ENCODE data around the gene ITGB3BP. TPM values are rescaled to one million over a fixed set of nuclear protein-coding genes. Genes with fewer than 3 reads are reported as not detected.

ITGB3BP gene
- total and polyA plus RNA-seq, 2 of the 13 experiments (the other 11 are each of a cell fraction or from before 2014, with no cell fraction given) = 19.0 to 46.5 TPM

DNA sequence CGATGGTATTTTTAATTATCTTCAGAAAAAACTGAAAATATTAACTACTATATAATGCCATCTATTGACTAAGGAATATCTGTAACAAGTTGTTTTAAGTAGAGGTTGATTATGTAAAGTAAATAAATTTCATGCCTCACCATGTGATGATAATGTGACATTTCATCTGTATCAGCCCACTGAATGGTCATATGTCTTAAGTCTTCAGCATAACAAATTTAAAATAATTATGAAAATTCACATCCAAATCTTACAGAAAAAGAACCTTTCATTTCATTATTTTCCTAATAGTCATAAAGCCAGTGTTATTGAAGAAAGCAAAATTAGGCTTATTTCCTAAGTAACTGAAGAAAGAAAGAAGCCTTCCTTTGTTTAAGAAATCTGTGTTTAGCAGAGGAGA is 72.6 kb downstream of the ITGB3BP start (continued):
- TF ChIP-seq, protein P1, sequence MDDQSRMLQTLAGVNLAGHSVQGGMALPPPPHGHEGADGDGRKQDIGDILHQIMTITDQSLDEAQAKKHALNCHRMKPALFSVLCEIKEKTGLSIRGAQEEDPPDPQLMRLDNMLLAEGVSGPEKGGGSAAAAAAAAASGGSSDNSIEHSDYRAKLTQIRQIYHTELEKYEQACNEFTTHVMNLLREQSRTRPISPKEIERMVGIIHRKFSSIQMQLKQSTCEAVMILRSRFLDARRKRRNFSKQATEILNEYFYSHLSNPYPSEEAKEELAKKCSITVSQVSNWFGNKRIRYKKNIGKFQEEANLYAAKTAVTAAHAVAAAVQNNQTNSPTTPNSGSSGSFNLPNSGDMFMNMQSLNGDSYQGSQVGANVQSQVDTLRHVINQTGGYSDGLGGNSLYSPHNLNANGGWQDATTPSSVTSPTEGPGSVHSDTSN (CRISPR knock-in tag; IDR thresholded peaks at IDR 0.05; ENCODE audit: borderline replicate concordance) = no peak

DNA sequence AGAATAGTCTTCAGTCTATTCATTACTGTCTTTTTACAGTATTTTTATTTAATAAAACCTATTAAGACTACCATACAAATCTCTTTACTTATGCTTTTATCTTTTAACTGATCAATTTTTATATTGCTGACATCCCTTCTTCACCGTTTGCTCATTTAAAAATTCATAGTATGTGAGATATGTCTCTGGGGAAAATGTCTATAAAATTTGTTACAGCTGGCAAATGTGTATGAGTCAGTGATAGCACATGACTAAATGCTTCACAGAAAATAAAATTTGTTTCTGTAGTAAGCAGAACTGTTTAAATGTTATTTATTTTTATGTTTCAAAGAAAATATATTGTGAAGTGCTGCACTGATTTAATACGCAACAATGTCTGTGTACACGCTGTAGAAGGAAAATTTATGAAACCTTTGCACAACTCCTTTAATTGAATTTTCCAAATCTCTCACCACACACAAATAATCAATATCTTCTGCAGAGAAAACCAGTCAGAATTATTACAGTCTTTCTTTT is 74.2 kb downstream of the ITGB3BP start:
- no peaks in the 10 kb centered on the region for H3K27me3 ChIP-seq (ENCODE audit: control insufficient read depth in 1 of 2, insufficient read depth in 2 of 2, low read length in 2 of 2)
- no TSS peak for BruUV-seq (replicated peaks)
- H4K20me1 ChIP-seq (ENCODE audit: insufficient read depth, low read length) = no peaks in the 10 kb centered on the region
- H3K27ac ChIP-seq (ENCODE audit: extremely low read length, insufficient read depth, low read length) = no peak overlapping the region
- no peak overlapping the region for H3K9ac ChIP-seq (ENCODE audit: insufficient read depth, low read depth, low read length)
- CTCF ChIA-PET (ENCODE audit: low intra/inter-chr PET ratio, low total read pairs) = no interaction called here
- no peaks in the 10 kb centered on the region for H3K79me2 ChIP-seq (ENCODE audit: insufficient read depth, low read length)
- no peaks in the 10 kb centered on the region for H3K4me1 ChIP-seq (ENCODE audit: insufficient read depth, low read length)
- H3K4me3 ChIP-seq (replicated peaks in 1 of 3; ENCODE audit: insufficient read depth in 1 of 3, low read depth in 2 of 3, low read length in 3 of 3) = no peak overlapping the region
- intact Hi-C loops (cut with micrococcal nuclease; ENCODE audit: unreplicated experiment) = no loop called here
- H3K4me2 ChIP-seq (ENCODE audit: low read depth, low read length) = no peak overlapping the region
- FAIRE-seq (no peak), ATAC-seq (no peak), DNase-seq (ENCODE audit: low spot score) (no peak)
- in situ Hi-C loops (cut with HindIII; ENCODE audit: extremely low pct_ligation_motif_present, low pct_unique_long_range_greater_than_20kb) = no loop called here
- no peak overlapping the region for H2AFZ ChIP-seq (ENCODE audit: low read length)
- WGBS (ENCODE audit: low lambda C conversion rate) = 96% methylated on average over 3 of the region's 3 CpGs
- H3K9me3 ChIP-seq (ENCODE audit: low read length) = no peaks in the 10 kb centered on the region
- POLR2A ChIA-PET = no interaction called here
- no peaks in the 10 kb centered on the region for H3K36me3 ChIP-seq (replicated peaks in 1 of 2; ENCODE audit: control insufficient read depth in 1 of 2, insufficient read depth in 2 of 2, low read length in 2 of 2)
- TF ChIP-seq ZMAT3 (CRISPR knock-in tag; conservative IDR thresholded peaks at IDR 0.05) (no peak), ZFP82 (CRISPR knock-in tag; IDR thresholded peaks at IDR 0.05; ENCODE audit: borderline replicate concordance) (no peak), NCOA1 (CRISPR knock-in tag; IDR thresholded peaks at IDR 0.05) (no peak), NFATC3 (CRISPR knock-in tag; IDR thresholded peaks at IDR 0.05) (no peak), SP5 (CRISPR knock-in tag; IDR thresholded peaks at IDR 0.05; ENCODE audit: borderline replicate concordance, low read depth) (no peak), PCBP2 (optimal IDR thresholded peaks at IDR 0.05; ENCODE audit: low read depth, low read length, poor library complexity, severe bottlenecking) (no peak), GATAD1 (CRISPR knock-in tag; IDR thresholded peaks at IDR 0.05) (no peak)
- TF ChIP-seq, protein P2, sequence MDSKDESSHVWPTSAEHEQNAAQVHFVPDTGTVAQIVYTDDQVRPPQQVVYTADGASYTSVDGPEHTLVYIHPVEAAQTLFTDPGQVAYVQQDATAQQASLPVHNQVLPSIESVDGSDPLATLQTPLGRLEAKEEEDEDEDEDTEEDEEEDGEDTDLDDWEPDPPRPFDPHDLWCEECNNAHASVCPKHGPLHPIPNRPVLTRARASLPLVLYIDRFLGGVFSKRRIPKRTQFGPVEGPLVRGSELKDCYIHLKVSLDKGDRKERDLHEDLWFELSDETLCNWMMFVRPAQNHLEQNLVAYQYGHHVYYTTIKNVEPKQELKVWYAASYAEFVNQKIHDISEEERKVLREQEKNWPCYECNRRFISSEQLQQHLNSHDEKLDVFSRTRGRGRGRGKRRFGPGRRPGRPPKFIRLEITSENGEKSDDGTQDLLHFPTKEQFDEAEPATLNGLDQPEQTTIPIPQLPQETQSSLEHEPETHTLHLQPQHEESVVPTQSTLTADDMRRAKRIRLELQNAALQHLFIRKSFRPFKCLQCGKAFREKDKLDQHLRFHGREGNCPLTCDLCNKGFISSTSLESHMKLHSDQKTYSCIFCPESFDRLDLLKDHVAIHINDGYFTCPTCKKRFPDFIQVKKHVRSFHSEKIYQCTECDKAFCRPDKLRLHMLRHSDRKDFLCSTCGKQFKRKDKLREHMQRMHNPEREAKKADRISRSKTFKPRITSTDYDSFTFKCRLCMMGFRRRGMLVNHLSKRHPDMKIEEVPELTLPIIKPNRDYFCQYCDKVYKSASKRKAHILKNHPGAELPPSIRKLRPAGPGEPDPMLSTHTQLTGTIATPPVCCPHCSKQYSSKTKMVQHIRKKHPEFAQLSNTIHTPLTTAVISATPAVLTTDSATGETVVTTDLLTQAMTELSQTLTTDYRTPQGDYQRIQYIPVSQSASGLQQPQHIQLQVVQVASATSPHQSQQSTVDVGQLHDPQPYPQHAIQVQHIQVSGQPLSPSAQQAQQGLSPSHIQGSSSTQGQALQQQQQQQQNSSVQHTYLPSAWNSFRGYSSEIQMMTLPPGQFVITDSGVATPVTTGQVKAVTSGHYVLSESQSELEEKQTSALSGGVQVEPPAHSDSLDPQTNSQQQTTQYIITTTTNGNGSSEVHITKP (CRISPR knock-in tag; IDR thresholded peaks at IDR 0.05; ENCODE audit: low read depth) = no peak
- TF ChIP-seq, protein P3, sequence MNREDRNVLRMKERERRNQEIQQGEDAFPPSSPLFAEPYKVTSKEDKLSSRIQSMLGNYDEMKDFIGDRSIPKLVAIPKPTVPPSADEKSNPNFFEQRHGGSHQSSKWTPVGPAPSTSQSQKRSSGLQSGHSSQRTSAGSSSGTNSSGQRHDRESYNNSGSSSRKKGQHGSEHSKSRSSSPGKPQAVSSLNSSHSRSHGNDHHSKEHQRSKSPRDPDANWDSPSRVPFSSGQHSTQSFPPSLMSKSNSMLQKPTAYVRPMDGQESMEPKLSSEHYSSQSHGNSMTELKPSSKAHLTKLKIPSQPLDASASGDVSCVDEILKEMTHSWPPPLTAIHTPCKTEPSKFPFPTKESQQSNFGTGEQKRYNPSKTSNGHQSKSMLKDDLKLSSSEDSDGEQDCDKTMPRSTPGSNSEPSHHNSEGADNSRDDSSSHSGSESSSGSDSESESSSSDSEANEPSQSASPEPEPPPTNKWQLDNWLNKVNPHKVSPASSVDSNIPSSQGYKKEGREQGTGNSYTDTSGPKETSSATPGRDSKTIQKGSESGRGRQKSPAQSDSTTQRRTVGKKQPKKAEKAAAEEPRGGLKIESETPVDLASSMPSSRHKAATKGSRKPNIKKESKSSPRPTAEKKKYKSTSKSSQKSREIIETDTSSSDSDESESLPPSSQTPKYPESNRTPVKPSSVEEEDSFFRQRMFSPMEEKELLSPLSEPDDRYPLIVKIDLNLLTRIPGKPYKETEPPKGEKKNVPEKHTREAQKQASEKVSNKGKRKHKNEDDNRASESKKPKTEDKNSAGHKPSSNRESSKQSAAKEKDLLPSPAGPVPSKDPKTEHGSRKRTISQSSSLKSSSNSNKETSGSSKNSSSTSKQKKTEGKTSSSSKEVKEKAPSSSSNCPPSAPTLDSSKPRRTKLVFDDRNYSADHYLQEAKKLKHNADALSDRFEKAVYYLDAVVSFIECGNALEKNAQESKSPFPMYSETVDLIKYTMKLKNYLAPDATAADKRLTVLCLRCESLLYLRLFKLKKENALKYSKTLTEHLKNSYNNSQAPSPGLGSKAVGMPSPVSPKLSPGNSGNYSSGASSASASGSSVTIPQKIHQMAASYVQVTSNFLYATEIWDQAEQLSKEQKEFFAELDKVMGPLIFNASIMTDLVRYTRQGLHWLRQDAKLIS (CRISPR knock-in tag; IDR thresholded peaks at IDR 0.05) = no peak
- TF ChIP-seq, protein P4, sequence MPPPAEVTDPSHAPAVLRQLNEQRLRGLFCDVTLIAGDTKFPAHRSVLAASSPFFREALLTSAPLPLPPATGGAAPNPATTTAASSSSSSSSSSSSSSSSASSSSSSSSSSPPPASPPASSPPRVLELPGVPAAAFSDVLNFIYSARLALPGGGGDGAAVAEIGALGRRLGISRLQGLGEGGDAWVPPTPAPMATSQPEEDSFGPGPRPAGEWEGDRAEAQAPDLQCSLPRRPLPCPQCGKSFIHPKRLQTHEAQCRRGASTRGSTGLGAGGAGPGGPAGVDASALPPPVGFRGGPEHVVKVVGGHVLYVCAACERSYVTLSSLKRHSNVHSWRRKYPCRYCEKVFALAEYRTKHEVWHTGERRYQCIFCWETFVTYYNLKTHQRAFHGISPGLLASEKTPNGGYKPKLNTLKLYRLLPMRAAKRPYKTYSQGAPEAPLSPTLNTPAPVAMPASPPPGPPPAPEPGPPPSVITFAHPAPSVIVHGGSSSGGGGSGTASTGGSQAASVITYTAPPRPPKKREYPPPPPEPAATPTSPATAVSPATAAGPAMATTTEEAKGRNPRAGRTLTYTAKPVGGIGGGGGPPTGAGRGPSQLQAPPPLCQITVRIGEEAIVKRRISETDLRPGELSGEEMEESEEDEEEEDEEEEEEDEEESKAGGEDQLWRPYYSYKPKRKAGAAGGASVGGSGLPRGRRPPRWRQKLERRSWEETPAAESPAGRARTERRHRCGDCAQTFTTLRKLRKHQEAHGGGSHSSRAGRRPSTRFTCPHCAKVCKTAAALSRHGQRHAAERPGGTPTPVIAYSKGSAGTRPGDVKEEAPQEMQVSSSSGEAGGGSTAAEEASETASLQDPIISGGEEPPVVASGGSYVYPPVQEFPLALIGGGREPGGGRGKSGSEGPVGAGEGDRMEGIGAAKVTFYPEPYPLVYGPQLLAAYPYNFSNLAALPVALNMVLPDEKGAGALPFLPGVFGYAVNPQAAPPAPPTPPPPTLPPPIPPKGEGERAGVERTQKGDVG (CRISPR knock-in tag; IDR thresholded peaks at IDR 0.05; ENCODE audit: borderline replicate concordance) = no peak
